ENCODE measurements around the gene ADAMTS7. TPM values are rescaled to one million over a fixed set of nuclear protein-coding genes. Genes with fewer than 3 reads are reported as not detected.
A peak's percentile ranks its signal among the peaks of the same experiment; 100 is the strongest.
"Not testable (repeated sequence)": the region's sequence is repeated elsewhere in the genome, so short reads cannot be mapped to it uniquely, and the experiment has no call there.

The ADAMTS7 gene
- polyA plus RNA-seq, 1 experiment: 5.0 TPM

GRCh38 chr15:78763796-78764241 lies 47.4 kb downstream of the ADAMTS7 start:
- Histone ChIP-seq H3K4me3 (ENCODE audit: low read depth, low read length) (no peak overlapping the region), H3K9me3 (ENCODE audit: control insufficient read depth, insufficient read depth, low read length) (no peaks in the 10 kb centered on the region), H3K27me3 (ENCODE audit: control insufficient read depth, insufficient read depth, low read length) (no peaks in the 10 kb centered on the region), H3K27ac (ENCODE audit: low read depth, low read length) (no peak overlapping the region)
- CTCF ChIA-PET: no interaction called here
- TF ChIP-seq CTCF (IDR thresholded peaks at IDR 0.05; ENCODE audit: low read depth, low read length): no peak
- POLR2A ChIA-PET: no interaction called here
- no peak for DNase-seq (ENCODE audit: low read depth, low spot score)

GRCh38 chr15:78762985-78763795 lies 48.1 kb downstream of the ADAMTS7 start:
- Histone ChIP-seq H3K27me3 (ENCODE audit: control insufficient read depth, insufficient read depth, low read length) (no peaks in the 10 kb centered on the region), H3K4me3 (ENCODE audit: low read depth, low read length) (no peak overlapping the region), H3K27ac (ENCODE audit: low read depth, low read length) (no peak overlapping the region), H3K9me3 (ENCODE audit: control insufficient read depth, insufficient read depth, low read length) (no peaks in the 10 kb centered on the region)
- POLR2A ChIA-PET: interaction anchor here (0.6 kb wide), 1 partner anchor 436 kb away, joined by 3 read pairs; no protein-coding TSS in a partner anchor
- CTCF ChIA-PET: no interaction called here
- no peak for DNase-seq (ENCODE audit: low read depth, low spot score)
- TF ChIP-seq CTCF (IDR thresholded peaks at IDR 0.05; ENCODE audit: low read depth, low read length): no peak

- H3K9me3 ChIP-seq (ENCODE audit: control insufficient read depth, insufficient read depth, low read length); H3K27me3 ChIP-seq (ENCODE audit: control insufficient read depth, insufficient read depth, low read length); H3K27ac ChIP-seq (ENCODE audit: low read depth, low read length); H3K4me3 ChIP-seq (ENCODE audit: low read depth, low read length); POLR2A ChIA-PET; DNase-seq (ENCODE audit: low read depth, low spot score): not testable (repeated sequence)
- CTCF ChIA-PET: interaction anchor here (0.9 kb wide), 1 partner anchor 11 kb away, joined by 3 read pairs; no protein-coding TSS in a partner anchor
Observed at GRCh38 chr15:78762386-78762961, 48.8 kb downstream of the ADAMTS7 start.

- TF ChIP-seq CTCF (IDR thresholded peaks at IDR 0.05; ENCODE audit: low read depth, low read length): no peak
- H3K4me3 ChIP-seq (ENCODE audit: low read depth, low read length): no peak overlapping the region
- POLR2A ChIA-PET: no interaction called here
- CTCF ChIA-PET: interaction anchor here (0.9 kb wide), 1 partner anchor 11 kb away, joined by 3 read pairs; no protein-coding TSS in a partner anchor
- no peak overlapping the region for H3K27ac ChIP-seq (ENCODE audit: low read depth, low read length)
- no peaks in the 10 kb centered on the region for H3K27me3 ChIP-seq (ENCODE audit: control insufficient read depth, insufficient read depth, low read length)
- DNase-seq (ENCODE audit: low read depth, low spot score): no peak
- no peaks in the 10 kb centered on the region for H3K9me3 ChIP-seq (ENCODE audit: control insufficient read depth, insufficient read depth, low read length)
Observed at GRCh38 chr15:78761891-78762385, 49.3 kb downstream of the ADAMTS7 start.

- CTCF ChIA-PET: interaction anchor here (0.9 kb wide), 1 partner anchor 10 kb away, joined by 3 read pairs; no protein-coding TSS in a partner anchor
- POLR2A ChIA-PET: interaction anchor here (0.6 kb wide), 1 partner anchor 134 kb away, joined by 10 read pairs; no protein-coding TSS in a partner anchor
- not testable (repeated sequence) for DNase-seq (ENCODE audit: low read depth, low spot score); H3K4me3 ChIP-seq (ENCODE audit: low read depth, low read length); H3K27me3 ChIP-seq (ENCODE audit: control insufficient read depth, insufficient read depth, low read length); H3K9me3 ChIP-seq (ENCODE audit: control insufficient read depth, insufficient read depth, low read length); H3K27ac ChIP-seq (ENCODE audit: low read depth, low read length)
Observed at GRCh38 chr15:78761475-78761874, 49.8 kb downstream of the ADAMTS7 start.

- H3K27ac ChIP-seq (ENCODE audit: low read depth, low read length): no peak overlapping the region
- DNase-seq (ENCODE audit: low read depth, low spot score): no peak
- POLR2A ChIA-PET: interaction anchor here (0.6 kb wide), 1 partner anchor 135 kb away, joined by 10 read pairs; no protein-coding TSS in a partner anchor
- H3K27me3 ChIP-seq (ENCODE audit: control insufficient read depth, insufficient read depth, low read length): no peaks in the 10 kb centered on the region
- TF ChIP-seq CTCF (IDR thresholded peaks at IDR 0.05; ENCODE audit: low read depth, low read length): no peak
- no peaks in the 10 kb centered on the region for H3K9me3 ChIP-seq (ENCODE audit: control insufficient read depth, insufficient read depth, low read length)
- no peak overlapping the region for H3K4me3 ChIP-seq (ENCODE audit: low read depth, low read length)
- CTCF ChIA-PET: no interaction called here
Observed at GRCh38 chr15:78761020-78761419, 50.2 kb downstream of the ADAMTS7 start.

- H3K27me3 ChIP-seq (ENCODE audit: control insufficient read depth, insufficient read depth, low read length); H3K4me3 ChIP-seq (ENCODE audit: low read depth, low read length); H3K9me3 ChIP-seq (ENCODE audit: control insufficient read depth, insufficient read depth, low read length); CTCF ChIA-PET: not testable (repeated sequence)
- peak overlapping the region; percentile 57 for H3K27ac ChIP-seq (ENCODE audit: low read depth, low read length)
- POLR2A ChIA-PET: interaction anchor here (0.6 kb wide), 1 partner anchor 33 kb away, joined by 7 read pairs; no protein-coding TSS in a partner anchor
- DNase-seq (ENCODE audit: low read depth, low spot score): peak; percentile 20
Observed at GRCh38 chr15:78760091-78760882, 51.0 kb downstream of the ADAMTS7 start.

All from AG04450 (cell line).